ENCODE data around the gene B4GALNT4.
A peak's percentile ranks its signal among the peaks of the same experiment; 100 is the strongest.
"Not testable (repeated sequence)": the region's sequence is repeated elsewhere in the genome, so short reads cannot be mapped to it uniquely, and the experiment has no call there.

The B4GALNT4 gene

GRCh38 chr11:359181-359714, 10.1 kb upstream of the B4GALNT4 start:
- DNase-seq (ENCODE audit: low read depth), result peak; percentile 54

- no peak for DNase-seq (ENCODE audit: low read depth)
Observed at GRCh38 chr11:360326-361280, 8.7 kb upstream of the B4GALNT4 start.

- DNase-seq (ENCODE audit: low read depth), result no peak
Observed at GRCh38 chr11:362642-363442, 6.5 kb upstream of the B4GALNT4 start.

- not testable (repeated sequence) for DNase-seq (ENCODE audit: low read depth)
Observed at GRCh38 chr11:363443-363805, 5.9 kb upstream of the B4GALNT4 start.

- DNase-seq (ENCODE audit: low read depth), result no peak
Observed at GRCh38 chr11:363948-364761, 5.1 kb upstream of the B4GALNT4 start.

GRCh38 chr11:364991-365725, 4.1 kb upstream of the B4GALNT4 start:
- no peak for DNase-seq (ENCODE audit: low read depth)

- no peak for DNase-seq (ENCODE audit: low read depth)
Observed at GRCh38 chr11:365831-366230, 3.5 kb upstream of the B4GALNT4 start.

GRCh38 chr11:367956-368413, 1.3 kb upstream of the B4GALNT4 start:
- no peak for DNase-seq (ENCODE audit: low read depth)

- DNase-seq (ENCODE audit: low read depth), result no peak
Observed at GRCh38 chr11:368414-369335, 624 bp upstream of the B4GALNT4 start.

- no peak for DNase-seq (ENCODE audit: low read depth)
Observed at GRCh38 chr11:370070-370941, 1.0 kb downstream of the B4GALNT4 start.

GRCh38 chr11:371051-371450, 1.8 kb downstream of the B4GALNT4 start:
- no peak for DNase-seq (ENCODE audit: low read depth)

GRCh38 chr11:371716-372590, 2.7 kb downstream of the B4GALNT4 start:
- no peak for DNase-seq (ENCODE audit: low read depth)

- no peak for DNase-seq (ENCODE audit: low read depth)
Observed at GRCh38 chr11:372809-373715, 3.8 kb downstream of the B4GALNT4 start.

- DNase-seq (ENCODE audit: low read depth), result no peak
Observed at GRCh38 chr11:373716-374551, 4.6 kb downstream of the B4GALNT4 start.

- DNase-seq (ENCODE audit: low read depth), result no peak
Observed at GRCh38 chr11:375065-376025, 6.0 kb downstream of the B4GALNT4 start.

Data from amniotic epithelial cell (primary cell).